ENCODE data around the gene MTHFSD.
A peak's percentile ranks its signal among the peaks of the same experiment; 100 is the strongest.

MTHFSD gene

GRCh38 chr16:86494039-86494564 is 60.9 kb downstream of the MTHFSD start:
- DNase-seq: no peak

- no peak for DNase-seq
These were observed 61.9 kb downstream of the MTHFSD start for GRCh38 chr16:86492961-86493629.

- DNase-seq: no peak
These were observed 62.6 kb downstream of the MTHFSD start for GRCh38 chr16:86492267-86492960.

GRCh38 chr16:86491640-86492023 is 63.4 kb downstream of the MTHFSD start:
- peak in 22 of 56 donors; percentile 6 to 55 (median 34) for DNase-seq

GRCh38 chr16:86490859-86491639 is 64.0 kb downstream of the MTHFSD start:
- DNase-seq: peak in 12 of 56 donors; percentile 18 to 55 (median 22)

GRCh38 chr16:86485746-86486145 is 69.3 kb downstream of the MTHFSD start:
- DNase-seq: no peak

GRCh38 chr16:86484240-86484639 is 70.8 kb downstream of the MTHFSD start:
- DNase-seq: no peak

- DNase-seq: no peak
These were observed 73.4 kb downstream of the MTHFSD start for GRCh38 chr16:86481607-86482006.

- peak in 32 of 56 donors; percentile 2 to 69 (median 22) for DNase-seq
These were observed 74.6 kb downstream of the MTHFSD start for GRCh38 chr16:86480444-86480843.

Data from amygdala (tissue), 56 donors.